ENCODE data around the gene PSTPIP1. TPM values are rescaled to one million over a fixed set of nuclear protein-coding genes. Genes with fewer than 3 reads are reported as not detected.

Gene PSTPIP1
- total and polyA plus RNA-seq, 9 of the 15 experiments (the other 6 are each of a cell fraction or from before 2014, with no cell fraction given), result not detected

DNA sequence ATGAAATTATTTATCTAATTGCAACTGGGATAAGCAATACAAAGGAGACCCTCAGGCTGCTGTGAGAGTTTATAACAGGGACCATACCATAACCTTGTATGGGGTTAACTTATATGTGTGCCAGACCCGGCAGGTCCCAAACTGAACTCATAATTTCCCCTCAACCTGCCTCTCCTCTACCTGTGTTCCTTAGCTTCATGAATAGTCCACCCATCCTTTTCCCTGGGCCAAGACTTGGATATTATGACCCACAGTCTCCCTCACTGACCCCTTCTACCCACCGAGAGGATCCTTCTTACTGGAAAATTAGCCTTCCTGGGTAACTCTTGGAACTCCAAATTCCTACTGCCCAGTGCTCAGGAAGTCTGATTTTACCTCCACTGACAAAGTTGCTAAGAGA, 79.4 kb downstream of the PSTPIP1 start:
- no peak for TF ChIP-seq HDAC3 (IDR thresholded peaks at IDR 0.05; ENCODE audit: borderline replicate concordance, partially characterized antibody)
- TF ChIP-seq, protein P1, sequence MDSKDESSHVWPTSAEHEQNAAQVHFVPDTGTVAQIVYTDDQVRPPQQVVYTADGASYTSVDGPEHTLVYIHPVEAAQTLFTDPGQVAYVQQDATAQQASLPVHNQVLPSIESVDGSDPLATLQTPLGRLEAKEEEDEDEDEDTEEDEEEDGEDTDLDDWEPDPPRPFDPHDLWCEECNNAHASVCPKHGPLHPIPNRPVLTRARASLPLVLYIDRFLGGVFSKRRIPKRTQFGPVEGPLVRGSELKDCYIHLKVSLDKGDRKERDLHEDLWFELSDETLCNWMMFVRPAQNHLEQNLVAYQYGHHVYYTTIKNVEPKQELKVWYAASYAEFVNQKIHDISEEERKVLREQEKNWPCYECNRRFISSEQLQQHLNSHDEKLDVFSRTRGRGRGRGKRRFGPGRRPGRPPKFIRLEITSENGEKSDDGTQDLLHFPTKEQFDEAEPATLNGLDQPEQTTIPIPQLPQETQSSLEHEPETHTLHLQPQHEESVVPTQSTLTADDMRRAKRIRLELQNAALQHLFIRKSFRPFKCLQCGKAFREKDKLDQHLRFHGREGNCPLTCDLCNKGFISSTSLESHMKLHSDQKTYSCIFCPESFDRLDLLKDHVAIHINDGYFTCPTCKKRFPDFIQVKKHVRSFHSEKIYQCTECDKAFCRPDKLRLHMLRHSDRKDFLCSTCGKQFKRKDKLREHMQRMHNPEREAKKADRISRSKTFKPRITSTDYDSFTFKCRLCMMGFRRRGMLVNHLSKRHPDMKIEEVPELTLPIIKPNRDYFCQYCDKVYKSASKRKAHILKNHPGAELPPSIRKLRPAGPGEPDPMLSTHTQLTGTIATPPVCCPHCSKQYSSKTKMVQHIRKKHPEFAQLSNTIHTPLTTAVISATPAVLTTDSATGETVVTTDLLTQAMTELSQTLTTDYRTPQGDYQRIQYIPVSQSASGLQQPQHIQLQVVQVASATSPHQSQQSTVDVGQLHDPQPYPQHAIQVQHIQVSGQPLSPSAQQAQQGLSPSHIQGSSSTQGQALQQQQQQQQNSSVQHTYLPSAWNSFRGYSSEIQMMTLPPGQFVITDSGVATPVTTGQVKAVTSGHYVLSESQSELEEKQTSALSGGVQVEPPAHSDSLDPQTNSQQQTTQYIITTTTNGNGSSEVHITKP (IDR thresholded peaks at IDR 0.05; ENCODE audit: partially characterized antibody), result peak; percentile 73
- no peak overlapping the region for H3K4me2 ChIP-seq (ENCODE audit: insufficient read depth, low read length)
- no TSS peak for BruUV-seq (replicated peaks)
- FAIRE-seq (no peak), ATAC-seq (no peak), DNase-seq (ENCODE audit: extremely low read depth in 1 of 4, low spot score in 3 of 4) (no peak)
- H3K4me1 ChIP-seq (replicated peaks in 1 of 2; ENCODE audit: control insufficient read depth in 2 of 2, insufficient read depth in 2 of 2, low read length in 2 of 2), result peaks cover 11 to 21% of the 10 kb centered on the region in 2 experiments; a peak in 4 of 5 replicates
- no peaks in the 10 kb centered on the region for H3K9me3 ChIP-seq (replicated peaks; ENCODE audit: control insufficient read depth, insufficient read depth, low read depth, low read length)
- H3K9ac ChIP-seq (ENCODE audit: insufficient read depth in 1 of 2, low read depth in 2 of 2, low read length in 2 of 2), result no peak overlapping the region
- H3K27ac ChIP-seq (ENCODE audit: extremely low read depth, low read depth, low read length), result no peak overlapping the region
- no peak overlapping the region for H2AFZ ChIP-seq (ENCODE audit: low read depth, low read length)
- POLR2A ChIA-PET, result interaction anchor here (0.7 kb wide), 1 partner anchor 22 kb away, joined by 3 read pairs; no protein-coding TSS in a partner anchor
- peaks cover 12% of the 10 kb centered on the region for H3K79me2 ChIP-seq (ENCODE audit: control insufficient read depth, insufficient read depth, low read length)
- peaks cover 3% of the 10 kb centered on the region; the same call in 1 of the 3 replicates for H3K36me3 ChIP-seq (ENCODE audit: control insufficient read depth, insufficient read depth, low read length)
- intact Hi-C loops (cut with micrococcal nuclease) (no loop called here), in situ Hi-C loops (cut with MboI) (no loop called here)
- 33% methylated on average over 2 of the region's 2 CpGs for WGBS (ENCODE audit: insufficient coverage, low coverage, missing lambda C conversion rate)
- CTCF ChIA-PET (ENCODE audit: low intra/inter-chr PET ratio), result no interaction called here
- H3K9me1 ChIP-seq (ENCODE audit: control insufficient read depth, insufficient read depth, low read length), result peaks cover 2% of the 10 kb centered on the region
- 0 out of 2 replicates have a peak, but pooled peaks cover 2% of the 10 kb centered on the region for H4K20me1 ChIP-seq (replicated peaks; ENCODE audit: control insufficient read depth, insufficient read depth, low read length)
- H3K4me3 ChIP-seq, result no peak overlapping the region
- peaks cover 13 to 32% of the 10 kb centered on the region in 2 experiments; a peak in 4 of 5 replicates for H3K27me3 ChIP-seq (ENCODE audit: control insufficient read depth in 2 of 2, insufficient read depth in 2 of 2, low read length in 2 of 2)

Data from K562 (cell line).